ENCODE data around the gene NHERF1. TPM values are rescaled to one million over a fixed set of nuclear protein-coding genes. Genes with fewer than 3 reads are reported as not detected.

The NHERF1 gene
- polyA plus RNA-seq, 1 donor (not counting 4 experiments of a cell fraction or from before 2014, with no cell fraction given): 45.6 TPM

- H4K20me1 ChIP-seq (ENCODE audit: control insufficient read depth, extremely low read depth, insufficient read depth, low read length): no peaks in the 10 kb centered on the region
- H3K27ac ChIP-seq (ENCODE audit: control insufficient read depth, insufficient read depth, low read length): peak overlapping the region; percentile 50
- H3K9me3 ChIP-seq (ENCODE audit: control insufficient read depth, low read depth, low read length): no peaks in the 10 kb centered on the region
- H3K79me2 ChIP-seq (ENCODE audit: control insufficient read depth, insufficient read depth, low read length): peaks cover 51% of the 10 kb centered on the region
- no peak for DNase-seq (ENCODE audit: low read depth, low spot score)
- H3K4me3 ChIP-seq (ENCODE audit: control insufficient read depth in 2 of 3, extremely low read depth in 1 of 3, insufficient read depth in 2 of 3, low read depth in 1 of 3, low read length in 3 of 3): no peak overlapping the region
- TF ChIP-seq CTCF (optimal IDR thresholded peaks at IDR 0.05 in 1 of 3, IDR thresholded peaks at IDR 0.05 in 1 of 3, conservative IDR thresholded peaks at IDR 0.05 in 1 of 3; ENCODE audit: extremely low read depth in 1 of 3, insufficient read depth in 2 of 3, low read length in 3 of 3): no peak
- no peak for TF ChIP-seq EZH2 (IDR thresholded peaks at IDR 0.05; ENCODE audit: low read length)
- dilution Hi-C loops (cut with MboI; ENCODE audit: extremely low pct_ligation_motif_present, low sequenced_read_pairs): no loop called here
- FAIRE-seq: no peak
- H3K9ac ChIP-seq (ENCODE audit: control insufficient read depth, extremely low read depth, insufficient read depth, low read length): peak overlapping the region; percentile 50
- H2AFZ ChIP-seq (ENCODE audit: control insufficient read depth, low read length): no peak overlapping the region
- no peaks in the 10 kb centered on the region for H3K36me3 ChIP-seq (ENCODE audit: control insufficient read depth in 2 of 2, extremely low read depth in 1 of 2, insufficient read depth in 2 of 2, low read length in 2 of 2)
- H3K4me2 ChIP-seq (ENCODE audit: control insufficient read depth, extremely low read depth, insufficient read depth, low read depth, low read length): peak overlapping the region; percentile 78
- no peaks in the 10 kb centered on the region for H3K27me3 ChIP-seq (ENCODE audit: control insufficient read depth, extremely low read depth, insufficient read depth, low read length)
- H3K4me1 ChIP-seq (ENCODE audit: control insufficient read depth, extremely low read depth, insufficient read depth, low read length): peaks cover 41% of the 10 kb centered on the region
- H3K9me1 ChIP-seq (ENCODE audit: control insufficient read depth, extremely low read depth, insufficient read depth, low read length): peaks cover 7% of the 10 kb centered on the region
Measured at GRCh38 chr17:74757502-74757901, 9.1 kb downstream of the NHERF1 start.

GRCh38 chr17:74757931-74758847 lies 9.8 kb downstream of the NHERF1 start:
- Histone ChIP-seq H3K27me3 (ENCODE audit: control insufficient read depth, extremely low read depth, insufficient read depth, low read length) (no peaks in the 10 kb centered on the region), H3K9me1 (ENCODE audit: control insufficient read depth, extremely low read depth, insufficient read depth, low read length) (peaks cover 7% of the 10 kb centered on the region), H3K36me3 (ENCODE audit: control insufficient read depth in 2 of 2, extremely low read depth in 1 of 2, insufficient read depth in 2 of 2, low read length in 2 of 2) (no peaks in the 10 kb centered on the region), H3K9ac (ENCODE audit: control insufficient read depth, extremely low read depth, insufficient read depth, low read length) (peak overlapping the region; percentile 50), H3K4me2 (ENCODE audit: control insufficient read depth, extremely low read depth, insufficient read depth, low read depth, low read length) (peak overlapping the region; percentile 78), H3K4me1 (ENCODE audit: control insufficient read depth, extremely low read depth, insufficient read depth, low read length) (peaks cover 41% of the 10 kb centered on the region), H3K9me3 (ENCODE audit: control insufficient read depth, low read depth, low read length) (no peaks in the 10 kb centered on the region), H2AFZ (ENCODE audit: control insufficient read depth, low read length) (peak overlapping the region; percentile 28), H4K20me1 (ENCODE audit: control insufficient read depth, extremely low read depth, insufficient read depth, low read length) (no peaks in the 10 kb centered on the region), H3K27ac (ENCODE audit: control insufficient read depth, insufficient read depth, low read length) (peak overlapping the region; percentile 50), H3K79me2 (ENCODE audit: control insufficient read depth, insufficient read depth, low read length) (peaks cover 48% of the 10 kb centered on the region), H3K4me3 (ENCODE audit: control insufficient read depth in 2 of 3, extremely low read depth in 1 of 3, insufficient read depth in 2 of 3, low read depth in 1 of 3, low read length in 3 of 3) (peak overlapping the region in 2 of 3 experiments; percentile 6 to 23)
- FAIRE-seq: no peak
- DNase-seq (ENCODE audit: low read depth, low spot score): no peak
- dilution Hi-C loops (cut with MboI; ENCODE audit: extremely low pct_ligation_motif_present, low sequenced_read_pairs): no loop called here
- TF ChIP-seq CTCF (optimal IDR thresholded peaks at IDR 0.05 in 1 of 3, IDR thresholded peaks at IDR 0.05 in 1 of 3, conservative IDR thresholded peaks at IDR 0.05 in 1 of 3; ENCODE audit: extremely low read depth in 1 of 3, insufficient read depth in 2 of 3, low read length in 3 of 3): no peak
- TF ChIP-seq EZH2 (IDR thresholded peaks at IDR 0.05; ENCODE audit: low read length): no peak
